Measurements from ENCODE around the gene PRR18.

DNA sequence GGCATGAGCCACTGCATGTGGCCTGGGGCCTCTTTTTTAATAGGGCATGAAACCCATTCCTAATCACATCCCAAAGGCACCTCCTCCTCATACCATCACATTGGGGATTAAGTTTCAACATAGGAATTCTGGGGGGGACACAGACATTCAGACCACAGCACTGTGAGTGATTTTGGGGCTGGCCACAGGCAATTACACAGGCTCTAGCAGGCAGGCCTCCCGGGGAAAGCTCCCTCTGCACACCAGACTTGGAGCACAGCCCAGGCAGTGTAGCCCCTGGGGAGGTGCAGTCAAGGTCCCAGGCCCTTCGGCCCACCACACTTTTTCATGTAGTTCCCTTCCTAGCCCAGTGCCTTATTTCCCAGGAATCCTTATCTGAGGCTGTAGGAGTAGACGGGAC is 28.7 kb upstream of the PRR18 start:
- TF ChIP-seq, protein P1, sequence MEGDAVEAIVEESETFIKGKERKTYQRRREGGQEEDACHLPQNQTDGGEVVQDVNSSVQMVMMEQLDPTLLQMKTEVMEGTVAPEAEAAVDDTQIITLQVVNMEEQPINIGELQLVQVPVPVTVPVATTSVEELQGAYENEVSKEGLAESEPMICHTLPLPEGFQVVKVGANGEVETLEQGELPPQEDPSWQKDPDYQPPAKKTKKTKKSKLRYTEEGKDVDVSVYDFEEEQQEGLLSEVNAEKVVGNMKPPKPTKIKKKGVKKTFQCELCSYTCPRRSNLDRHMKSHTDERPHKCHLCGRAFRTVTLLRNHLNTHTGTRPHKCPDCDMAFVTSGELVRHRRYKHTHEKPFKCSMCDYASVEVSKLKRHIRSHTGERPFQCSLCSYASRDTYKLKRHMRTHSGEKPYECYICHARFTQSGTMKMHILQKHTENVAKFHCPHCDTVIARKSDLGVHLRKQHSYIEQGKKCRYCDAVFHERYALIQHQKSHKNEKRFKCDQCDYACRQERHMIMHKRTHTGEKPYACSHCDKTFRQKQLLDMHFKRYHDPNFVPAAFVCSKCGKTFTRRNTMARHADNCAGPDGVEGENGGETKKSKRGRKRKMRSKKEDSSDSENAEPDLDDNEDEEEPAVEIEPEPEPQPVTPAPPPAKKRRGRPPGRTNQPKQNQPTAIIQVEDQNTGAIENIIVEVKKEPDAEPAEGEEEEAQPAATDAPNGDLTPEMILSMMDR (IDR thresholded peaks at IDR 0.05; ENCODE audit: borderline replicate concordance, extremely low read depth, low read length, poor library complexity, severe bottlenecking): no peak
- no peak for TF ChIP-seq EZH2 (IDR thresholded peaks at IDR 0.05; ENCODE audit: borderline replicate concordance, low read depth, low read length, severe bottlenecking)
